Hematopoietic multipotent progenitor cell treated with erythropoietin and hydrocortisone succinate and interleukin-3 and kit ligand, for 4 days (in vitro differentiated cells): Measurements from ENCODE around the gene GOLGA3.
"Not testable (repeated sequence)": the region's sequence is repeated elsewhere in the genome, so short reads cannot be mapped to it uniquely, and the experiment has no call there.

Source experiments
- DNase-seq: peaks from one replicate; pipeline ENCODE4 v3.0.0-alpha.2; 2015

The GOLGA3 gene

DNA sequence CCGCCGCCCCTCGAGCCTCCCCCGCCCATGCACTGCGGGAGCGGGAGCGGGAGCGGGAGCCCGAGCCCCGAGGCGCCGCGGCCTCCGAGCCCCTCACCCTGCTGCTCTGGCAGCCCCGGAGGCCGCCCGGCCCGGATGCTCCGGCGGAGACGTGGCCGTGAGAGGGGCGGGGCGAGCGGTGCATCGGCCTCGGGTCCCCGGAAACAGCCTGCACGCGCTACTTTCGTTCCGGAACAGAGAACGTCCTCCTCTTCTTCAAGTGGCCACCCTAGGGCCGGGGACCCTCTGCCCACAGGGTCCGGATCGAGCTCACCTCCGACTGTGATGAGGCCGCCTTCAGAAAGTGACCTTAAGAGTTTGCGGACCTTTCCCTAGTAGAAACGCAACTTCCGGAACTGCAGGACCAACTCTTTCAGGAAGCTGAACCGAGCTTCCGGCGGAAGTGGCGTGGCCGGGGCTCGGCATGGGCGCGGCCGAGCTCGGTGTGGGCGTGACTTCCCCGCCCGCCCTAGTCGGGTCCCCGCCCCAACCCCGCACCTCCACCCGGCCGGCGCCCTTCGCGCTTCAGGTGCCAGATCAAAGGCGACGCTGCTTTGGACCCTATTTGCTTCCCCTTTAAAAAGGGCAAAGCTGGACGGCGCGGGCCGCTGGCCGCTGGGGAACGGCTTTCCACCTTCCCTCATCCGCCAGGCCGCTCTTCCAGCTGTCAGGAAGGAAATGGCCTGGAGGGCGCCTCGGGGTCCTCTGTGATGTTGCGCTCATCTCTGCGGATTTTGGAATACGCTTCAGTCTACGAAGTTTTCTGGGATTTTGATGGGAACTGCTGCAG, at the start of gene GOLGA3:
Gene GOLGA3, minus strand, starts transcription at position 164 of the 829 bp plus-strand sequence. CDS start 6,741 bp downstream, outside the sequence.
- DNase-seq, result peak; percentile 97

GRCh38 chr12:132874620-132875019, 46.0 kb upstream of the GOLGA3 start:
- DNase-seq, result not testable (repeated sequence)

- no peak for DNase-seq
Measured at GRCh38 chr12:132874175-132874574, 45.5 kb upstream of the GOLGA3 start.

DNA sequence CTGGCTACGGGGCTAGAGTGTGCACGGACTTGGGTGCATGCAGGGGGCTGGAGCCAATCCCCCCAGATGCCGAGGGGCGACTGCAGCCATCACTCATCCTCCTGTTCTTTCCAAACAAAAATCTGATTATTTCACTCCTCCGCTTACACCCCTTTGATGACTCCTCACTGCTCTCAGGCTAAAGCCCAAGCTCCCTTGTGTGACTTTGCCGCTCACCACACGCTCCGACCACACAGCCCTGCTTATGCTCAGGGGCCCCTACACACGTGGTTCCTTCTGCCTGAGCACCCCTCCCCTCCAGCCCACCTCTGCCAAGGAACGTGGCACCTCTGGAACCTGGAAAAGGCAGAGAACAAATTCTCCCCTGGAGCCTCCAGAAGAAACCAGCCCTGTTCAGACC, 45.1 kb upstream of the GOLGA3 start:
- DNase-seq, result no peak

DNA sequence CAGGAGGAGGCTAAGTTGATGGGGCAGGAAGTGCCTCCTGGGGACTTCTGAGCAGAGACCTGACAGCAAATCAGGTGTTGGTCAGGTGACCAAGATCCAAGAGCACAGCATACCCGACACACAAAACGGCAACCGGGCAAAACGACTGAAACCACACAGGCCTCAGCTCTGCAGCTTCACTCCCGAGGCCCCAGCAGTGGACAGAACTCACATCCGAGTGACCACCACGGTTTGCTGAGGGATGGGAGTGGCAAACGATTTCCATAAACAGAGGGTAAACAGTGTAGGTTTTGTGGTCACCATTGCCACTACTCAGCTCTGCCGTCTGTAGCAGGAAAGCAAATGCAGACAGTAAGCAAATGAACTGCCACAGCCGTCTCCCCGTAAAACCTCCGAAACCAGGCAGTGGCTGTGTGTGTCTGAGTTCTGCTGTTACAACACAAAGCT, 44.3 kb upstream of the GOLGA3 start:
- DNase-seq, result no peak

DNA sequence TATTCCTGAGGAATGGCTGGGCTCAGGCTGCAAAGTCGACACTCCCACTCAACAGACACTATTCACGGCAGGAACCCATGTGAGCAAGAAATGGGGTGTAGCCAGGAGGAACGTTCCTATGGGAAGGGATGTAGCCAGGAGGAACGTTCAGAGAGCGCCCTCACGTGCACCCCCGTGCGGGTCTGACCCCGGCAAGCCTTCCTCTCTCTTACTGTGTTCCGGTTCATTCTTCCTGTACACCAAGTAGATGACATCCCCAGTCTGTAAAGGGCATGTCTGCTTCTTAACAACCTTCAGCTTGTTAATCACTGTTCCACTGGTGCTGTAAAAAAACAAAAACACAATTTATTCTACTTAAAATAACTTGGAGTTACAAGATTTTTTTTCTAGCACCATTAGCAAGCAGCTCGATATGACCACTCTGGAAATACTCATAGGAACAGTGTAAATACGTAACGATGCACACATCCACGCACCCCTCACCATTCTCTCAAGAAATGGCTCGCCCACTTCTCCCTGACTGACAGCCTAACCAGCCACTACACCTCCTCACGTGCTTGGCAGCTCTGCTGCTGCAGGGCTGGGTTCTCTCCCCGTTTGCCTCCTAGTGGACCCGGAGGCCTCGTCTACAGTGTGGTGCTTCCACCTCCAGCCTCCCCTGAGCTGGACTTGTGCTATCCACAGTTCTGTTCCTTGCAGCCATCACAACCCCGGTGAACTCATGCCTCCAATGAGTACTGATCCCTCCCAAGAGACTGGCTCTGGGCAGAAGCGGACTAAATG, 43.6 kb upstream of the GOLGA3 start:
- DNase-seq, result no peak

DNA sequence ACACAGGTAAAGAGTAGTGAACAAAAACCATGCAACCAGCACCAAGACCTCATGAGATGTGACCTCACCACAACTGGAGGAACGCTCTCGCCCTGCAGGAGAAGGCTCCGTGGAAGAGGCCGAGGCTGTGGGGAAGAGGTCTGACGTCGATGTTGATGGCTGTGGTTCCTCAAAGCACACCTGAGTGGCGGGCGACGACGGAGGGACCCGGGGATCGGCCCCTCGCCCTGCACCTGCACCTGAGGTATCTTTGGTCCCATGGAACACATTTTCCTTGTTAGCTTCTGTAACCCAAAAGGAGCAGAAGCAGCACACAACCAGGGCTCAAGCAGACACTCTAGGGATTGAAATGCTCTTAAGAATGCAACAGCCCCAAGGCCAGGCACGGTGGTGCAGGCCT, 40.9 kb upstream of the GOLGA3 start:
- no peak for DNase-seq

DNA sequence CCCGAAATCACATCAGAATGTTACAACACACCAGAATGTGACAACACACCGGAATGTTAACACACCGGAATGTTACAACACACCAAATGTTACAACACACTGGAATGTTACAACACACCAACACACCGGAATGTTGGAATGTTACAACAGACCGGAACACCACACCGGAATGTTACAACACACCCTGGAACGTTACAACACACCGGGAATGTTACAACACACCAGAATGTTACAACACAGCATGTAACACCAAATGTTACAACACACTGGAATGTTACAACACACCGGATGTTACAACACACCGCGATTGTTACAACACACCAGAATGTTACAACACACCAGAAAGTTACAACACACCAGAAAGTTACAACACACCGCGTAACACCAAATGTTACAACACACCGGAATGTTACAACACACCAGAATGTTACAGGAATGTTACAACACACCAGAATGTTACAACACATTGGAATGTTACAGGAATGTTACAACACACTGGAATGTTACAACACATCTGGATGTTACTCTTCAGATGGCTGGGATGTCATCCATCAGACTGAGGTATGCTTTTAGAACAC, 37.7 kb upstream of the GOLGA3 start:
- DNase-seq, result peak; percentile 18

DNA sequence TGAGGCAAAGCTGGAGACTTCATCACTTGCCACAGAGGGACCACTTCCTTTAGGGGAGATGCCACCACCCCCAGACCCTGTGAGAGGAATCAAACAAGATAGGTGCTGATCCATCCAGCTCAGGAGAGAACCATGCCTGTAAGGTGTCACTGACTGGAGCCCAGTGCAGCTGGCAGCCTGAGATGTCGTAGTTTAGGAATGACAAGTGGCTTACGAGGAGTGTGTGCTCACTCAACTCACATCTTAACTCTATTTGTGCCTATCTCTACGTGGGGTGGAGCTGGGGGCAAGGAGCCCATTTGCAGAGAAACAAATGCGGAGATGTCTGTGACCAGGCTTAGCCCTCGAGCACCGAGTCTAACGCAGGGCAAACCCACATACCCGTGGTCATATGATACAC, 32.9 kb upstream of the GOLGA3 start:
- DNase-seq, result no peak

DNA sequence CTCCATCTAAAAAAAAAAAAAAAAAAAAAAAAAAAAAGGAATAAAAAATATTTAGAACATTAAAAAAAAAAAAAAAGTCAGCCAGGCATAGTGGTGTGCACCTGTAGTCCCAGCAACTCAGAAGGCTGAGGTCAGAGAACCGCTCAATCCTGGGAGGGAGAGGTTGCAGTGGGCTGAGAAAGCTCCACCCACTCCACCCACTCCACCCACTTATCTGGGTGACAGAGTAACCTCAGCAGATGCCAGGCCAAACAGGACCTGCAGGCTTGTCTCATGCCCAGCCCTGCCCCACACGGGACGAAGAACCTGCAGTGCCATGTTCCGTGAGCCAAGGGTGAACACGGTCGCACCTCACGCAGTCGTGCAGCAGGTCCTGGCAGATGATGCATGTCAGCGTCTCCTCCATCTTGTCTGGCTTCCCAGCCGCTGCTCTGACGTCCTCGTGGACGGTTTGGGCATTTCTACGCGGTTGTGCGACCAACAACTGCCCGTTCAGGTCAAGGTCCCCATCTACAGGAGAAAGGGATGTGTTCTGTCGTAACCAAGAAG, 30.1 kb upstream of the GOLGA3 start:
- DNase-seq, result peak; percentile 41

GRCh38 chr12:132857019-132857418, 28.4 kb upstream of the GOLGA3 start:
- DNase-seq, result not testable (repeated sequence)

DNA sequence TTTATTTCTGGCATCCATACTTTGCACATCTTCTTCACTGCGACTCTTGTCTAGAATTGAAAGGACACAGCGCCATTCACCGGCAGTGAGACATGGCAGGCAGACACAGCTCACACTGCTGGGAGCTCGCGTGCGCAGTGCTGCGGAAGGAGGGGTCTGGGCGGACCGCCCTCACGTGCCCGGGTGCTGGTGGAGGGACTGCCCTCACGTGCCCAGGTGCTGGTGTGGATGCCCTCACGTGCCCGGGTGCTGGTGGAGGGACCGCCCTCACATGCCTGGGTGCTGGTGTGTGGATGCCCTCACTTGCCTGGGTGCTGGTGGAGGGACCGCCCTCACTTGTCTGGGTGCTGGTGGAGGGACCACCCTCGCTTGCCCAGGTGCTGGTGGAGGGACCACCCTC, 27.9 kb upstream of the GOLGA3 start:
- DNase-seq, result no peak

DNA sequence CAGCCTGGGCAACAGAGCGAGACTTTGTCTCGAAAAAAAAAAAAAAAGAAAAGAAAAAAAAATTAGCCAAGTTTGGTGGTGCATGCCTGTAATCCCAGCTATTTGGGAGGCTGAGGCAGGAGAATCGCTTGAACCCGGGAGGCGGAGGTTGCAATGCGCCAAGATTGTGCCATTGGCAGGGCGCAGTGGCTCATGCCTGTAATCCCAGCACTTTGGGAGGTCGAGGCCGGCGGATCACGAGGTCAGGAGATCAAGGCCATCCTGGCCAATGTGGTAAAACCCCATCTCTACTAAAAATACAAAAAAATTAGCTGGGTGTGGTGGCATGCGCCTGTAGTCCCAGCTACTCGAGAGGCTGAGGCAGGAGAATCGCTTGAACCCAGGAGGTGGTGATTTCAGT, 26.5 kb upstream of the GOLGA3 start:
- not testable (repeated sequence) for DNase-seq

GRCh38 chr12:132853285-132854092, 24.8 kb upstream of the GOLGA3 start:
- no peak for DNase-seq

DNA sequence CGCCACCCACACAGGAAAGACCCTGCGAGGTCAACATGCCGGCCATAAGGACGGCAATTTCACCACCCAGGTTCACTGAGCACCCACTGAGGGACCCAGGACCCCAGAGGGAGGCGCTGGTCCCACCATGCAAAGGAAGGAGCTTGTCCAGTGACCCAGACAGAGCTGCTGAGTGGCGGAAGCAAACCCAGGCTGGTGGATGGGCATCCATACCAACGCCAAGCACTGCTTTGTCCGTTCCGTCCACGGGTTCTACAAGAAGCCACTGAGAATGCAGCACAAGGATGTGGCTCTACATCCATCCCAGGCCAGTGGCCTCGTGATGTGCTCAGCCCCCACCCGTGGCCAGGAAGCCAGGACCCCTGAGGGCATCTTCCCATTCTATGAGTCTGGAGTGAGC, 23.8 kb upstream of the GOLGA3 start:
- DNase-seq, result no peak

DNA sequence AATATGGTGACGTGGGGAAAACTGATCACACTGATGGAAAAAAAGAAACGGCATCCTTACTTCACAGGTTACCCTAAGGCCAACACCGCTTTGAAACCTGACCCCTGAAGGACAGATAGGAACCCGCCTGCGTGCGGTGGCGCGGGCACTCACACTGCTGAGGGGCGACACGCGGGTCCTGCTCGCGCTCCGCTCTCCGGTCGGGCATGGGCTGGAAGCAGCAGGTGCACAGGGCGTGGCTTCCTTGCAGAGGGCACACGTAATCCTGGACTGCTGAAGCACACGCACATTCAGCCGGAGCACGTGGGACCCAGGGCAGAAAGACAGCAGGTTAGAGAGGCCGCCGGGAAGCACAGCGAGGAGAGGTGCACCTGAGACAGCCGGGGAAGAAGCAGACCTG, 22.8 kb upstream of the GOLGA3 start:
- no peak for DNase-seq

GRCh38 chr12:132850291-132850690, 21.6 kb upstream of the GOLGA3 start:
- no peak for DNase-seq

- no peak for DNase-seq
Measured at GRCh38 chr12:132848521-132848920, 19.9 kb upstream of the GOLGA3 start.

- no peak for DNase-seq
Measured at GRCh38 chr12:132847363-132848356, 19.0 kb upstream of the GOLGA3 start.

DNA sequence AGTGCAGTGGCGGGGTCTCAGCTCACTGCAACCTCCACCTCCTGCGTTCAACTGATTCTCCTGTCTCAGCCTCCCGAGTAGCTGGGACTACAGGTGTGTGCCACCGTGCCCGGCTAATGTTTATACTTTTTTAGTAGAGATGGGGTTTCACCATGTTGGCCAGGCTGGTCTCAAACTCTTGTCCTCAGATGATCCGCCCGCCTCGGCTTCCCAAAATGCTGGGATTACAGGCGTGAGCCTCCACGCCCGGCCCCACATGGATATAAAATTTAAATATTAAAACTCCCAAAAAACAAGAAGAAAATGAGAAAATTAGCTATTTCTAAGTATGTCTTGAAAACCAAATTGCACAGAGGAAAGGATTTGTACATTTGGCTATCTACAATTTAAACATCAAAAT, 16.0 kb upstream of the GOLGA3 start:
- not testable (repeated sequence) for DNase-seq

- no peak for DNase-seq
Measured at GRCh38 chr12:132842449-132843045, 13.9 kb upstream of the GOLGA3 start.
